ENCODE measurements around the gene FHAD1. TPM values are rescaled to one million over a fixed set of nuclear protein-coding genes. Genes with fewer than 3 reads are reported as not detected.
"Not testable (repeated sequence)": the region's sequence is repeated elsewhere in the genome, so short reads cannot be mapped to it uniquely, and the experiment has no call there.

The FHAD1 gene
- total and polyA plus RNA-seq, 2 donors (not counting 3 experiments of a cell fraction or from before 2014, with no cell fraction given): 0.04 to 0.69 TPM

DNA sequence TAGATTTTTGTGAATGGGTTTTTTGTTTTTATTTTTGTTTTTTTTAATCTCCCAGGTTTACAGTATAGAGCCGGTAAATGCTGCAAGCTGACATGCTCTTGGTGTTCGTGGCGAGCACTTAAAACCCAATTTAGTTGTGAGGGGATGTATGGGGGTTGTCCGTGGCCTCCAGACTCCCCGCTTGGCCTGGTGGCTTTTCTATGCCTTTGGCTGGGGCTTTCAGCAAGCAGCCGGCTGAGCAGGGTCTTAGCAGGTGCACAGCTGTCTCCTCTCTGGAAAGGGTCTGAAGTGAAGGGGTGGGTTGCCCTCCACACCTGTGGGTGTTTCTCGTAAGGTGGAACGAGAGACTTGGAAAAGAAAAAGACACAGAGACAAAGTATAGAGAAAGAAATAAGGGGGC is 131.7 kb downstream of the FHAD1 start:
- no TSS peak for BruUV-seq (replicated peaks)
- dilution Hi-C loops (cut with MboI; ENCODE audit: extremely low pct_ligation_motif_present, low sequenced_read_pairs): no loop called here
- FAIRE-seq: no peak

GRCh38 chr1:15379151-15379550 is 132.1 kb downstream of the FHAD1 start:
- H3K36me3 ChIP-seq (ENCODE audit: control insufficient read depth in 2 of 2, extremely low read depth in 1 of 2, insufficient read depth in 2 of 2, low read length in 2 of 2); CTCF ChIA-PET: not testable (repeated sequence)

More for the DNA sequence above, 131.7 kb downstream of the FHAD1 start:
- H2AFZ ChIP-seq (ENCODE audit: low read depth, low read length): no peak overlapping the region
- DNase-seq (ENCODE audit: low read depth, low spot score): no peak
- H4K20me1 ChIP-seq (replicated peaks; ENCODE audit: control insufficient read depth, extremely low read depth, insufficient read depth, low read length): no peaks in the 10 kb centered on the region
- H3K4me1 ChIP-seq (ENCODE audit: control insufficient read depth, extremely low read depth, insufficient read depth, low read length): no peaks in the 10 kb centered on the region
- intact Hi-C loops (cut with micrococcal nuclease): no loop called here
- H3K9me1 ChIP-seq (replicated peaks; ENCODE audit: control insufficient read depth, extremely low read depth, insufficient read depth, low read length): no peaks in the 10 kb centered on the region
- no peak overlapping the region for H3K4me3 ChIP-seq (replicated peaks in 1 of 3; ENCODE audit: insufficient read depth in 1 of 3, low read depth in 1 of 3, low read length in 3 of 3)
- ChIA-PET POLR2A (no interaction called here), CTCF (no interaction called here)
- H3K79me2 ChIP-seq (ENCODE audit: control insufficient read depth, insufficient read depth, low read length): no peaks in the 10 kb centered on the region
- H3K9me3 ChIP-seq (replicated peaks; ENCODE audit: control insufficient read depth, insufficient read depth, low read length): no peaks in the 10 kb centered on the region
- H3K4me2 ChIP-seq (ENCODE audit: insufficient read depth, low read length): no peak overlapping the region
- no peak for TF ChIP-seq EZH2 (IDR thresholded peaks at IDR 0.05; ENCODE audit: borderline replicate concordance, low read depth, low read length, severe bottlenecking)
- TF ChIP-seq CTCF (IDR thresholded peaks at IDR 0.05; ENCODE audit: extremely low read depth in 1 of 2, insufficient read depth in 1 of 2, low read depth in 1 of 2, low read length in 2 of 2): no peak
- TF ChIP-seq MAX (IDR thresholded peaks at IDR 0.05; ENCODE audit: insufficient read depth, insufficient read length): no peak
- no peak for TF ChIP-seq MYC (IDR thresholded peaks at IDR 0.05; ENCODE audit: low read depth, low read length)
- TF ChIP-seq POLR2AphosphoS5 (IDR thresholded peaks at IDR 0.05; ENCODE audit: insufficient read depth, low read depth, low read length): no peak
- TF ChIP-seq POLR2A (IDR thresholded peaks at IDR 0.05; ENCODE audit: low read depth, low read length): no peak
- TF ChIP-seq GATA2 (IDR thresholded peaks at IDR 0.05; ENCODE audit: insufficient read depth, insufficient read length, low read depth, low read length): no peak
- TF ChIP-seq FOS (IDR thresholded peaks at IDR 0.05; ENCODE audit: borderline replicate concordance, insufficient read depth, low read length): no peak
- no peak for TF ChIP-seq JUN (IDR thresholded peaks at IDR 0.05; ENCODE audit: borderline replicate concordance, insufficient read depth, insufficient read length, low read depth)
- no peak overlapping the region for H3K27ac ChIP-seq (ENCODE audit: insufficient read depth, low read depth, low read length)
- no peak overlapping the region for H3K9ac ChIP-seq (replicated peaks; ENCODE audit: extremely low read depth, insufficient read depth, low read length)
- H3K27me3 ChIP-seq (ENCODE audit: control insufficient read depth in 2 of 2, insufficient read depth in 2 of 2, low read length in 2 of 2): no peaks in the 10 kb centered on the region
- no peaks in the 10 kb centered on the region for H3K36me3 ChIP-seq (ENCODE audit: control insufficient read depth in 2 of 2, extremely low read depth in 1 of 2, insufficient read depth in 2 of 2, low read length in 2 of 2)

More at GRCh38 chr1:15379151-15379550, 132.1 kb downstream of the FHAD1 start:
- H3K9me1 ChIP-seq (replicated peaks; ENCODE audit: control insufficient read depth, extremely low read depth, insufficient read depth, low read length); FAIRE-seq; H3K4me2 ChIP-seq (ENCODE audit: insufficient read depth, low read length); H3K9me3 ChIP-seq (replicated peaks; ENCODE audit: control insufficient read depth, insufficient read depth, low read length); H3K9ac ChIP-seq (replicated peaks; ENCODE audit: extremely low read depth, insufficient read depth, low read length); dilution Hi-C loops (cut with MboI; ENCODE audit: extremely low pct_ligation_motif_present, low sequenced_read_pairs); H3K27ac ChIP-seq (ENCODE audit: insufficient read depth, low read depth, low read length); BruUV-seq (replicated peaks); H3K4me1 ChIP-seq (ENCODE audit: control insufficient read depth, extremely low read depth, insufficient read depth, low read length); H3K79me2 ChIP-seq (ENCODE audit: control insufficient read depth, insufficient read depth, low read length); H2AFZ ChIP-seq (ENCODE audit: low read depth, low read length); DNase-seq (ENCODE audit: low read depth, low spot score); H3K4me3 ChIP-seq (replicated peaks in 1 of 3; ENCODE audit: insufficient read depth in 1 of 3, low read depth in 1 of 3, low read length in 3 of 3); H4K20me1 ChIP-seq (replicated peaks; ENCODE audit: control insufficient read depth, extremely low read depth, insufficient read depth, low read length); H3K27me3 ChIP-seq (ENCODE audit: control insufficient read depth in 2 of 2, insufficient read depth in 2 of 2, low read length in 2 of 2); POLR2A ChIA-PET; intact Hi-C loops (cut with micrococcal nuclease): not testable (repeated sequence)

All from endothelial cell of umbilical vein (primary cell).